ENCODE results near the gene GAL3ST3. TPM values are rescaled to one million over a fixed set of nuclear protein-coding genes. Genes with fewer than 3 reads are reported as not detected.
"Not testable (repeated sequence)": the region's sequence is repeated elsewhere in the genome, so short reads cannot be mapped to it uniquely, and the experiment has no call there.

Gene GAL3ST3
- total and polyA plus RNA-seq, 7 donors: 0.03 to 0.36 TPM; not detected in 5

DNA sequence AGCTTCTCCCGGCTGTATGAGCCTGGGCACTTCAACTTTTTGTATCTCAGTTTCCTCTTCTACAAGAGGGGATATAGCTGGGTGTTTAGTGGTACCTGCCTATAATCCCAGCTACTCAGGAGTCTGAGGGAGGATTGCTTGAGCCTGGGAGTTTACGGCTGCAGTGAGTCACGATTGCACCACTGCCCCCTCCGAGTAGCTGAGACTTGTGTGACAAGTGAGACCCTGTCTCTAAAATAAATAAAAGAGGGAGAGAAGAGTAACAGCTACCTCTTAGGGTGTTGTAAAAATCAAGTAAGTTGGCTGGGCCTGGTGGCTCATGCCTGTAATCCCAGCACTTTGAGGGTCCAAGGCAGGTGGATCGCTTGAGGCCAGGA lies 12.6 kb downstream of the GAL3ST3 start:
- 74 to 88% (median 81%) methylated on average over 5 of the region's 5 CpGs for WGBS, 3 donors
- Histone ChIP-seq H3K4me3 (no peak overlapping the region), H3K27ac (no peak overlapping the region), H3K27me3 (ENCODE audit: insufficient read depth in 3 of 3, low read length in 2 of 3) (peaks cover 0 to 1% (median 0%) of the 10 kb centered on the region in 3 donors), H3K36me3 (ENCODE audit: insufficient read depth in 1 of 2, low read depth in 1 of 2) (no peaks in the 10 kb centered on the region), H3K4me1 (no peaks in the 10 kb centered on the region), H3K9me3 (no peaks in the 10 kb centered on the region)
- intact Hi-C loops (cut with DNase I): no loop called here
- DNase-seq (no peak), ATAC-seq (no peak)
- TF ChIP-seq, protein P1, sequence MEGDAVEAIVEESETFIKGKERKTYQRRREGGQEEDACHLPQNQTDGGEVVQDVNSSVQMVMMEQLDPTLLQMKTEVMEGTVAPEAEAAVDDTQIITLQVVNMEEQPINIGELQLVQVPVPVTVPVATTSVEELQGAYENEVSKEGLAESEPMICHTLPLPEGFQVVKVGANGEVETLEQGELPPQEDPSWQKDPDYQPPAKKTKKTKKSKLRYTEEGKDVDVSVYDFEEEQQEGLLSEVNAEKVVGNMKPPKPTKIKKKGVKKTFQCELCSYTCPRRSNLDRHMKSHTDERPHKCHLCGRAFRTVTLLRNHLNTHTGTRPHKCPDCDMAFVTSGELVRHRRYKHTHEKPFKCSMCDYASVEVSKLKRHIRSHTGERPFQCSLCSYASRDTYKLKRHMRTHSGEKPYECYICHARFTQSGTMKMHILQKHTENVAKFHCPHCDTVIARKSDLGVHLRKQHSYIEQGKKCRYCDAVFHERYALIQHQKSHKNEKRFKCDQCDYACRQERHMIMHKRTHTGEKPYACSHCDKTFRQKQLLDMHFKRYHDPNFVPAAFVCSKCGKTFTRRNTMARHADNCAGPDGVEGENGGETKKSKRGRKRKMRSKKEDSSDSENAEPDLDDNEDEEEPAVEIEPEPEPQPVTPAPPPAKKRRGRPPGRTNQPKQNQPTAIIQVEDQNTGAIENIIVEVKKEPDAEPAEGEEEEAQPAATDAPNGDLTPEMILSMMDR (IDR thresholded peaks at IDR 0.05): no peak

DNA sequence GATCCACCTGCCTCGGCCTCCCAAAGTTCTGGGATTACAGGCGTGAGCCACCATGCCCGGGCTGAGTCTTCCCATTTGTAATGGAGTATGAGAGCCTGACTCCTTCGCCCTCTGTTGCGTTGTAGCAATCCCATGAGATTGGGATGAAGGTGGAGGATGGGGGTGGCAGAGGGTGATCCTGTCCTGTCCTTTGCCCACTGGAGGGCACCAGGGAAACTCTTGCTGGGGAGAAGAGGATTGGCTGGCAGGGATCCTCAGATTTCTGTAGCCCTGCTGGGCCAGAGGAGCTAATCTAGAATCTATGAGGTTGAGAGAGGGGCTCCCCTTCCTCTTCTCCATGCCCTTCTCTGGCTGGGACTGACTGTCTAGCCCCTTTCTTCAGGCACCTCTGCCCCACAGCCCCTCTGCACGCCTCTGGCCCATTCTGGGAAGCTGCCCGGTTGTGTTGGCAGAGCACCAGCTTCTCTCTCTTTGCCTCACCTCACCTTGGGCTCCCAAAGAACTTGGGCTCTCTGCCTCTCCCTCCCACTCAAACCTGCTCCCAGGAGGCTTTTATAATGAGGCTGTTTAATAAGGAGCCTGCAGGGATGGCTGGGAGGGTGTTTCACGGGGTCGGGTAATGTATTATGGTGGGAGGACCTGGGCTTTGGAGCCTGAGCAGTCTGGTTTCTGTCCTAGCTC lies 13.2 kb downstream of the GAL3ST3 start:
- Histone ChIP-seq H3K27ac (no peak overlapping the region), H3K4me3 (no peak overlapping the region), H3K9me3 (no peaks in the 10 kb centered on the region), H3K27me3 (ENCODE audit: insufficient read depth in 3 of 3, low read length in 2 of 3) (peaks cover 0 to 1% (median 0%) of the 10 kb centered on the region in 3 donors), H3K4me1 (no peaks in the 10 kb centered on the region), H3K36me3 (ENCODE audit: insufficient read depth in 1 of 2, low read depth in 1 of 2) (no peaks in the 10 kb centered on the region)
- ATAC-seq (no peak), DNase-seq (no peak)
- intact Hi-C loops (cut with DNase I): no loop called here
- 61 to 74% (median 64%) methylated on average over 9 of the region's 9 CpGs for WGBS, 3 donors
- TF ChIP-seq, protein P1 (IDR thresholded peaks at IDR 0.05): no peak

DNA sequence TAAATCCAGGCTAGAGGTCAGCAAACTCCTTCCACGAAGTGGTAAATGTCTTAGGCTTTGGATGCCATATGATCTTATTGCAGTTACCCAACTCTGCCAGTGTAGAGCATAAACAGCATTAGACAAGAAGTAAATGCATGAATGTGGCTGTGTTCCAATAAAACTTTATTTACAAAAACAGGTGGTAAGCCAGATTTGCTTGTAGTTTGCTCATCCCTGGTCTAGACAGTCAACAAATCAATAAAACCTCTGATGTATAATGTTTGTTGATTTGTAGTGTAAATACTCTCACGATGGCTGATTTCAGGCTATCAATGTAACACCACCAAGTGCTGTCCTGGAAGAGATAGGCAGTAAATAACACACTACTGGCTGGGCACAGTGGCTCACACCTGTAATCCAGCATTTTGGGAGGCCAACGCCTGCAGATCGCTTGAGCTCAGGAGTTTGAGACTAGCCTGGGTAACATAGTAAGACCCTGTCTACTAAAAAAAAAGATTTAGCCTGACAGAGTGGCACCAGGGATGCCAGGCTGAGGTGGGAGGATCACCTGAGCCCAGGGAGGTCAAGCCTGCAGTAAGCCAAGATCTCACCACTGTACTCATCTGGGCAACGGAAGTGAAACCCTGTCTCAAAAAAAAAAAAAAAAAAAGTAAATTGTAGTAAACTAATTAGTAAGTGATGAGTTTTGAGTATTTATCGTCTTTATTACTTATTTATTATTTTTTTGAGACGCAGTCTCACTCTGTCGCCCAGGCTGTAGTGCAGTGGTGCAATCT lies 15.8 kb downstream of the GAL3ST3 start:
- WGBS, 3 donors: 83 to 84% (median 83%) methylated on average over 8 of the region's 8 CpGs
- no peaks in the 10 kb centered on the region for H3K36me3 ChIP-seq (ENCODE audit: insufficient read depth in 1 of 2, low read depth in 1 of 2)
- TF ChIP-seq, protein P1 (IDR thresholded peaks at IDR 0.05): no peak
- no peaks in the 10 kb centered on the region for H3K9me3 ChIP-seq
- ATAC-seq (no peak), DNase-seq (no peak)
- no peak overlapping the region for H3K27ac ChIP-seq
- no peak overlapping the region for H3K4me3 ChIP-seq
- H3K27me3 ChIP-seq (ENCODE audit: insufficient read depth in 3 of 3, low read length in 2 of 3): peaks cover 0 to 1% (median 0%) of the 10 kb centered on the region in 3 donors
- intact Hi-C loops (cut with DNase I): no loop called here
- H3K4me1 ChIP-seq: no peaks in the 10 kb centered on the region

DNA sequence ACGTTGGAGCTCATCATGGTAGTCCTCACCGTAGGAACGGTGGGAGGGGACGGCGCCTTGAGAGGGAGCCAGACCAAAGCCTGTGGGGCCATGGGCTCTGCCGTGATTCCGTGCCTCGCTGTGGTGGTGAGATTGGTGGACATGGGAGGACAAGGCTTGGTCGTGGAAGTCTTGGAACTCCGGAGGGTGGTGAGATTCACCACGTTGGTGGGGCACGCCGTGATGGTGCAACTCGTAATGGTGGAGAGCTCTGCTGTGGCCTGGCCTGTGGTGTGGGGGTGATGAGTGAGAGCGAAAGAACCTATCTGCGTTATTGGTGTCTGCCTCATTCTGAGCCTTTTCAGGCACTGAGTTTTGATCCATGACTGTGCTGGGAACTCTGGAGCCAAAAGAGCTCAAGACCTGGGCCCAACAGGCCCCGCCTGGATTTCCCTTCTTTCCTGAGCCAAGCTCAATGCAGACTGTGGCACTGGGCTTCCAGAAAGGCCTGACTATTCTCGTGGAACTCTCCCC lies 22.9 kb downstream of the GAL3ST3 start, which contains the start of gene CATSPER1:
TSS of gene CATSPER1 (minus strand) at position 463 of the 513 bp plus-strand sequence. CDS start at position 363, 100 bp downstream.
- no peaks in the 10 kb centered on the region for H3K27me3 ChIP-seq (ENCODE audit: insufficient read depth in 3 of 3, low read length in 2 of 3)
- H3K4me3 ChIP-seq: no peak within 1 kb of the TSS
- no peaks in the 10 kb centered on the region for H3K36me3 ChIP-seq (ENCODE audit: insufficient read depth in 1 of 2, low read depth in 1 of 2)
- no peak for DNase-seq
- H3K9me3 ChIP-seq: no peaks in the 10 kb centered on the region
- ATAC-seq: no peak
- H3K27ac ChIP-seq: no peak within 1 kb of the TSS
- WGBS, 3 donors: 83 to 90% (median 86%) methylated on average over 18 of the region's 18 CpGs
- intact Hi-C loops (cut with DNase I): no loop called here
- TF ChIP-seq, protein P1 (IDR thresholded peaks at IDR 0.05): no peak
- H3K4me1 ChIP-seq: peaks cover 8% of the 10 kb centered on the region

DNA sequence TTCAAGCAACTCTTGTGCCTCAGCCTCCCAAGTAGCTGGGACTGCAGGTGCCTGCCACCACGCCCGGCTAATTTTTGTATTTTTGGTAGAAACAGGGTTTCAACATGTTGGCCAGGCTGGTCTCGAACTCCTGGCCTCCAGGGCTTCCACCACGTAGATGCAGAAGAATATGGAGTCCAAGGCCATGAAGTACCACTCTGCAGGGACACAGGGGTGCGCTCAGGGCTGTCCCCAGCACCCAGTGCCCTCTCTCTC lies 25.8 kb downstream of the GAL3ST3 start:
- H3K4me3 ChIP-seq; ATAC-seq; DNase-seq; H3K36me3 ChIP-seq (ENCODE audit: insufficient read depth in 1 of 2, low read depth in 1 of 2); H3K9me3 ChIP-seq; H3K27me3 ChIP-seq (ENCODE audit: insufficient read depth in 3 of 3, low read length in 2 of 3); H3K27ac ChIP-seq; H3K4me1 ChIP-seq; intact Hi-C loops (cut with DNase I): not testable (repeated sequence)
- 66 to 86% (median 78%) methylated on average over 5 of the region's 5 CpGs for WGBS, 3 donors
